ENCODE measurements around the gene COBLL1. TPM values are rescaled to one million over a fixed set of nuclear protein-coding genes. Genes with fewer than 3 reads are reported as not detected.

The COBLL1 gene
- total and polyA plus RNA-seq, 9 donors = 5.6 to 11.0 (median 7.3) TPM

GRCh38 chr2:164773635-164774034 is 68.0 kb downstream of the COBLL1 start:
- no peaks in the 10 kb centered on the region for H3K36me3 ChIP-seq (ENCODE audit: control insufficient read depth, insufficient read depth, low read length)
- H3K4me3 ChIP-seq (ENCODE audit: low read length) = no peak overlapping the region
- no peaks in the 10 kb centered on the region for H3K4me1 ChIP-seq (ENCODE audit: control insufficient read depth, insufficient read depth, low read length)

DNA sequence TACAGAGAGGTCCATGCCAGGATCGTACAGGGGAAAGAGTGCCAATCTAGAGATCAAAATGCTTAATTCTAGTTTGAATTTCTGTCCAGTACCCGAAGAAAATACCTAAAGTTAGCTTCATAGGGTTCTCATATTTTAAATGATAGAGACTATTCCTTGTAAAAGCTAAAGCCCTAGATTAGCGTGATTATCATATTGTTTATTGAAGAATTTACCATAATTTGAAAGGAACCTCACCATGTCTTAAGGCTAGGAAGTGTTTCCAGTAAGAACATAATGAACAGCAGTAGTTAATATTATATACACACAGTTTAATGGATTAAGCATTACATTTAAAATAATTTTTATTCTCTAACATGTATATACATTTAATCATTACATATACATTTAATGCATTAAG is 68.5 kb downstream of the COBLL1 start:
- no peaks in the 10 kb centered on the region for H3K9me3 ChIP-seq (replicated peaks; ENCODE audit: control insufficient read depth, low read depth, low read length)
- no peak for DNase-seq
- H3K36me3 ChIP-seq (ENCODE audit: control insufficient read depth, insufficient read depth, low read length) = no peaks in the 10 kb centered on the region
- no peaks in the 10 kb centered on the region for H3K27me3 ChIP-seq (ENCODE audit: control insufficient read depth, insufficient read depth, low read length)
- WGBS (ENCODE audit: insufficient coverage) = 83% methylated on average over 1 of the region's 3 CpGs
- H3K4me1 ChIP-seq (ENCODE audit: control insufficient read depth, insufficient read depth, low read length) = no peaks in the 10 kb centered on the region
- no peak overlapping the region for H3K27ac ChIP-seq (ENCODE audit: low read length)
- no peak overlapping the region for H3K4me3 ChIP-seq (ENCODE audit: low read length)

More at GRCh38 chr2:164773635-164774034, 68.0 kb downstream of the COBLL1 start:
- H3K9me3 ChIP-seq (replicated peaks; ENCODE audit: control insufficient read depth, low read depth, low read length) = no peaks in the 10 kb centered on the region
- no peak for DNase-seq
- H3K27me3 ChIP-seq (ENCODE audit: control insufficient read depth, insufficient read depth, low read length) = no peaks in the 10 kb centered on the region
- no CpG with 5 or more reads among the region's 3 CpGs for WGBS (ENCODE audit: insufficient coverage)
- no peak overlapping the region for H3K27ac ChIP-seq (ENCODE audit: low read length)

- no peak overlapping the region for H3K27ac ChIP-seq (ENCODE audit: low read length)
- no peaks in the 10 kb centered on the region for H3K4me1 ChIP-seq (ENCODE audit: control insufficient read depth, insufficient read depth, low read length)
- H3K36me3 ChIP-seq (ENCODE audit: control insufficient read depth, insufficient read depth, low read length) = no peaks in the 10 kb centered on the region
- H3K4me3 ChIP-seq (ENCODE audit: low read length) = no peak overlapping the region
- no peaks in the 10 kb centered on the region for H3K9me3 ChIP-seq (replicated peaks; ENCODE audit: control insufficient read depth, low read depth, low read length)
- WGBS (ENCODE audit: insufficient coverage) = no CpG with 5 or more reads among the region's 2 CpGs
- no peaks in the 10 kb centered on the region for H3K27me3 ChIP-seq (ENCODE audit: control insufficient read depth, insufficient read depth, low read length)
- DNase-seq = no peak
These were observed 69.7 kb downstream of the COBLL1 start for GRCh38 chr2:164771897-164772296.

DNA sequence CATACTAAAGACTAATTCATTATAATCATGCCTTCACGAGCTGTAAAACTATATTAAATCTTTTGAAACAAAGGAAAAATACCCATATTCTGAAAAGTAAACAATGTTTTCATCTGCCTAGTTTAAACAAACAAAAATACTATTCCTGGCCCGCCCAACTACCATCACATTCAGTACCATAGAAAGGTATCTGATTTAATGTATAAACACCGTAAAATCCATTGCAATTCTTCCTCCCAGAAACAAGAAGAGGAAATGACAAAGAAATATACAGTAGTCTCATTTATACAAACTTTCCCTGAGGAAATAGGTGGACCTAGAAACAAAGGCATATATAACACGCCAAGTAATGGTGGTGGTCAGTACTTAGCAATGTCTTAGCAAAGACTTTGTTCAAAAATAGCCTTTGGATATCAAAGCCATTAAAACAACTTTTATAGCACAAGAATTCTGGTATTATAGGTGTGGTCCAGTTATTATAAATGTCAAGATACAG is 71.2 kb downstream of the COBLL1 start:
- no CpG with 5 or more reads among the region's 4 CpGs for WGBS (ENCODE audit: insufficient coverage)
- no peaks in the 10 kb centered on the region for H3K36me3 ChIP-seq (ENCODE audit: control insufficient read depth, insufficient read depth, low read length)
- H3K27ac ChIP-seq (ENCODE audit: low read length) = no peak overlapping the region
- H3K27me3 ChIP-seq (ENCODE audit: control insufficient read depth, insufficient read depth, low read length) = no peaks in the 10 kb centered on the region
- H3K9me3 ChIP-seq (replicated peaks; ENCODE audit: control insufficient read depth, low read depth, low read length) = no peaks in the 10 kb centered on the region
- no peak for DNase-seq
- no peaks in the 10 kb centered on the region for H3K4me1 ChIP-seq (ENCODE audit: control insufficient read depth, insufficient read depth, low read length)
- H3K4me3 ChIP-seq (ENCODE audit: low read length) = no peak overlapping the region

DNA sequence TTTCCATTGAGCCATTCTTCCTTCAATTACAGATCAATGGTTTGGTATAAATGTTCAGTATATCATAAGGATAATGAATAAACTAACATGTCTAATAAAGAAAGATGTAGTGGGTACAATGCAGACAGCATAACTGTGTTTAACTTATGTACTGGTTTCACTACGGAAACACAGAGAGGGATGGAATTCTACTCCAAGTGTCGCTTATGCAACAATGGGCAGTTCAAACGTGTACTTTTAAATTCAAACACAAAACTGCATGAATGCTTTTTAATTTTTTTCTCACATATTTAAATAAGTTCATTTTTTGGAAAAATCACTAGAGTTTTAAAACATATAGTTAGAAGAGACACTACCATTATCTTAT is 74.7 kb downstream of the COBLL1 start:
- Histone ChIP-seq H3K4me1 (ENCODE audit: control insufficient read depth, insufficient read depth, low read length) (no peaks in the 10 kb centered on the region), H3K9me3 (replicated peaks; ENCODE audit: control insufficient read depth, low read depth, low read length) (no peaks in the 10 kb centered on the region), H3K36me3 (ENCODE audit: control insufficient read depth, insufficient read depth, low read length) (no peaks in the 10 kb centered on the region), H3K4me3 (ENCODE audit: low read length) (no peak overlapping the region), H3K27ac (ENCODE audit: low read length) (no peak overlapping the region), H3K27me3 (ENCODE audit: control insufficient read depth, insufficient read depth, low read length) (no peaks in the 10 kb centered on the region)
- DNase-seq = no peak
- no CpG with 5 or more reads among the region's 3 CpGs for WGBS (ENCODE audit: insufficient coverage)

GRCh38 chr2:164766216-164766953 is 75.2 kb downstream of the COBLL1 start:
- Histone ChIP-seq H3K9me3 (replicated peaks; ENCODE audit: control insufficient read depth, low read depth, low read length) (no peaks in the 10 kb centered on the region), H3K36me3 (ENCODE audit: control insufficient read depth, insufficient read depth, low read length) (no peaks in the 10 kb centered on the region), H3K4me3 (ENCODE audit: low read length) (no peak overlapping the region), H3K27me3 (ENCODE audit: control insufficient read depth, insufficient read depth, low read length) (no peaks in the 10 kb centered on the region), H3K27ac (ENCODE audit: low read length) (no peak overlapping the region), H3K4me1 (ENCODE audit: control insufficient read depth, insufficient read depth, low read length) (no peaks in the 10 kb centered on the region)
- WGBS (ENCODE audit: insufficient coverage) = no CpG with 5 or more reads among the region's 4 CpGs
- DNase-seq = no peak

GRCh38 chr2:164764996-164765395 is 76.6 kb downstream of the COBLL1 start:
- no peaks in the 10 kb centered on the region for H3K4me1 ChIP-seq (ENCODE audit: control insufficient read depth, insufficient read depth, low read length)
- no peak overlapping the region for H3K4me3 ChIP-seq (ENCODE audit: low read length)
- H3K9me3 ChIP-seq (replicated peaks; ENCODE audit: control insufficient read depth, low read depth, low read length) = no peaks in the 10 kb centered on the region
- WGBS (ENCODE audit: insufficient coverage) = no CpG with 5 or more reads among the region's 3 CpGs
- no peak overlapping the region for H3K27ac ChIP-seq (ENCODE audit: low read length)
- H3K27me3 ChIP-seq (ENCODE audit: control insufficient read depth, insufficient read depth, low read length) = no peaks in the 10 kb centered on the region
- no peak for DNase-seq
- H3K36me3 ChIP-seq (ENCODE audit: control insufficient read depth, insufficient read depth, low read length) = no peaks in the 10 kb centered on the region

GRCh38 chr2:164764474-164764873 is 77.1 kb downstream of the COBLL1 start:
- Histone ChIP-seq H3K9me3 (replicated peaks; ENCODE audit: control insufficient read depth, low read depth, low read length) (no peaks in the 10 kb centered on the region), H3K27ac (ENCODE audit: low read length) (no peak overlapping the region), H3K4me3 (ENCODE audit: low read length) (no peak overlapping the region), H3K27me3 (ENCODE audit: control insufficient read depth, insufficient read depth, low read length) (no peaks in the 10 kb centered on the region), H3K4me1 (ENCODE audit: control insufficient read depth, insufficient read depth, low read length) (no peaks in the 10 kb centered on the region), H3K36me3 (ENCODE audit: control insufficient read depth, insufficient read depth, low read length) (no peaks in the 10 kb centered on the region)
- DNase-seq = no peak
- no CpG with 5 or more reads among the region's 1 CpG for WGBS (ENCODE audit: insufficient coverage)

GRCh38 chr2:164763431-164763830 is 78.2 kb downstream of the COBLL1 start:
- no peaks in the 10 kb centered on the region for H3K4me1 ChIP-seq (ENCODE audit: control insufficient read depth, insufficient read depth, low read length)
- no peaks in the 10 kb centered on the region for H3K36me3 ChIP-seq (ENCODE audit: control insufficient read depth, insufficient read depth, low read length)
- no peak overlapping the region for H3K4me3 ChIP-seq (ENCODE audit: low read length)
- no peak overlapping the region for H3K27ac ChIP-seq (ENCODE audit: low read length)
- no CpG with 5 or more reads among the region's 5 CpGs for WGBS (ENCODE audit: insufficient coverage)
- H3K9me3 ChIP-seq (replicated peaks; ENCODE audit: control insufficient read depth, low read depth, low read length) = no peaks in the 10 kb centered on the region
- H3K27me3 ChIP-seq (ENCODE audit: control insufficient read depth, insufficient read depth, low read length) = no peaks in the 10 kb centered on the region
- DNase-seq = no peak

DNA sequence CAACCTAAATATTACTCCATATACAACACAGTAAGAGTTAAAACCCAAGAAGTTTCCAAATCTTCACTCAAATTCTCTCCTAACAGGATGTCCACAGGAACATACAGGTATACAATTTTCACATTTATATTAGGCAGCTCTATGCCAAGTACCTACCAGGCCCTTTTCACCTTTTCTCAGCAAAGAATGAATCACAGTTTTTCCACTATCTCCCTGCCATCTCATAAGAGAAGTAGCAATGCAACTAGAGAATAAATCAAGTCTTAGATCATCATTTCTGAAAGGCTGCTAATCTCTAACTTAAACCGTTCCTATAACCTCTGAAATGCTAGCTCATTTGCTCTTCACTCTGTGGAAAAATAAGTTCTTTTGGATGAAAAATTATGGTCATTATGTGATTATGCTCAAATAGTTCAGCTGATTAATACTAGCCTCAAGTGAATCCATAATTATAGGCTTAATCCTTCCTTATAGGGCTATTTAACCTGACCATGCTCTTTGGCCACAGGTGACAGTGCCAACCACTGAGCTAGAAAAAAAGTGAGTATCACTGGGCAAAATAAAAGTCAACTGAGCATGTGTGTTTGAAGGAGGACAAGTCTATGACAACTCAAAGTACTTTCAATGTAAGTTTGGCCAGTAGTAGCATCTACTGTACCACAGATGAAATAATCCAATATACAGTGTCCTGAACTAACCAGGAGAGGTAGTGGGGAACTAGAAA is 79.7 kb downstream of the COBLL1 start:
- no peaks in the 10 kb centered on the region for H3K4me1 ChIP-seq (ENCODE audit: control insufficient read depth, insufficient read depth, low read length)
- H3K9me3 ChIP-seq (replicated peaks; ENCODE audit: control insufficient read depth, low read depth, low read length) = no peaks in the 10 kb centered on the region
- WGBS (ENCODE audit: insufficient coverage) = no CpG with 5 or more reads among the region's 1 CpG
- H3K36me3 ChIP-seq (ENCODE audit: control insufficient read depth, insufficient read depth, low read length) = no peaks in the 10 kb centered on the region
- DNase-seq = no peak
- H3K4me3 ChIP-seq (ENCODE audit: low read length) = no peak overlapping the region
- no peaks in the 10 kb centered on the region for H3K27me3 ChIP-seq (ENCODE audit: control insufficient read depth, insufficient read depth, low read length)
- H3K27ac ChIP-seq (ENCODE audit: low read length) = no peak overlapping the region

All from muscle of leg (tissue), 11 donors.